ENCODE data around the gene GLYR1.

- TF ChIP-seq CTCF (IDR thresholded peaks at IDR 0.05) (no peak), REST (IDR thresholded peaks at IDR 0.05; ENCODE audit: insufficient read depth in 1 of 2, low read depth in 2 of 2, low read length in 1 of 2) (no peak), POLR2AphosphoS5 (IDR thresholded peaks at IDR 0.05; ENCODE audit: low read depth, low read length) (no peak), SIN3A (IDR thresholded peaks at IDR 0.05; ENCODE audit: borderline replicate concordance, insufficient read depth, low read depth, low read length) (no peak), TCF7L2 (IDR thresholded peaks at IDR 0.05; ENCODE audit: low read depth, low read length) (no peak)
These were observed 19.5 kb upstream of the GLYR1 start for GRCh38 chr16:4866586-4866985.
